Peyer's patch (tissue), 4 donors: ENCODE measurements around the gene NOL4L. TPM values are rescaled to one million over a fixed set of nuclear protein-coding genes. Genes with fewer than 3 reads are reported as not detected.

ENCODE experiments used
- DNase-seq, 3 donors: peaks; one replicate each; pipeline ENCODE4 v3.0.0-alpha.2; 2017 to 2019
- H3K27ac ChIP-seq, 4 donors: fragments of 200-600 bp; sonication (generic); one replicate each; pipeline ENCODE4 v1.5.1; 2016 to 2019
- H3K27me3 ChIP-seq, 2 donors: fragments of 200-600 bp; sonication (generic); one replicate each; pipeline ENCODE4 v1.5.1; 2019
- H3K36me3 ChIP-seq, 3 donors: fragments of 200-600 bp; sonication (generic); one replicate each; pipeline ENCODE4 v1.5.1; 2016 to 2019
- H3K4me1 ChIP-seq, 4 donors: fragments of 200-600 bp; sonication (generic); one replicate each; pipeline ENCODE4 v1.5.1; 2016 to 2019
- H3K4me3 ChIP-seq, 4 donors: fragments of 200-600 bp; sonication (generic); 1 replicate in 3 of 4; 2 replicates in 1 of 4; pipeline ENCODE4 v1.5.1; 2016 to 2019; ENCODE audit warnings: mild to moderate bottlenecking in 1 of 4
- H3K9me3 ChIP-seq, 4 donors: fragments of 200-600 bp; sonication (generic); one replicate each; pipeline ENCODE4 v1.5.1; 2016 to 2019; ENCODE audit warnings: mild to moderate bottlenecking in 1 of 4
- CTCF ChIP-seq, 6 experiments: fragments of 450-650 bp in 4 of 6; fragments of 200-600 bp in 2 of 6; sonication (generic) in 1 of 6; IDR thresholded peaks; one replicate each; pipeline ENCODE4 v1.5.1; 2017 to 2019; ENCODE audit warnings: antibody characterized with exemption in 6 of 6, mild to moderate bottlenecking in 3 of 6, moderate library complexity in 1 of 6
- POLR2A ChIP-seq, 2 donors: fragments of 450-650 bp; IDR thresholded peaks; one replicate each; pipeline ENCODE4 v1.5.1; 2017; ENCODE audit warnings: antibody characterized with exemption in 2 of 2, mild to moderate bottlenecking in 2 of 2, moderate library complexity in 2 of 2
- total RNA-seq, 4 donors: library from RNA; depleted of rRNA; stranded (reverse); fragments of >200 nt; gene quantifications; one replicate each; pipeline ENCODE4 v1.1.0, GENCODE V29; 2016

The NOL4L gene
- total RNA-seq, 4 donors from 2014 or later, result 44.6 to 134 (median 109) TPM

GRCh38 chr20:32429745-32430360 lies 155.3 kb downstream of the NOL4L start:
- no peak for TF ChIP-seq POLR2A (IDR thresholded peaks at IDR 0.05)
- TF ChIP-seq CTCF (IDR thresholded peaks at IDR 0.05), result no peak
- H3K36me3 ChIP-seq, result peaks cover 0 to 75% (median 4%) of the 10 kb centered on the region in 3 donors

DNA sequence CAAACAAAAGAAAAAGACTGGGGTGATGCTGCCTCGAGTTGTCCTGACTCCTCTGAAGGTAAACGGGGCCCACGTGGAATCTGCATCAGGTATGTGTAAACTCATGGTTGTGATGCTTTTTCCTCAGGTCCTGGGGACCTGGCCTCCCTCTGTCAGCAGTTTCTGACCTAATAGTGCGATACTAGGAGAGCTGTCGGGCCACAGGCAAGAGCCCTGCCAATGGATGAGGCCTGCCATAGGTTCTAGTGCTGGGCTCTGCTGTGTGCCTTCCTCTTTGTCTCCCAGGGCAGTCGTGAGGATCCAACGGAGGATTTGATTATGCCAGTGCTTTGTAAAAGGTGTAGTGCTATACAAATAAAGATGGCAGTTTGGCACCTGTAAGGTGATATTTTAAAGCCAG lies 155.8 kb downstream of the NOL4L start:
- TF ChIP-seq CTCF (IDR thresholded peaks at IDR 0.05), result no peak
- TF ChIP-seq POLR2A (IDR thresholded peaks at IDR 0.05), result no peak
- H3K36me3 ChIP-seq, result peaks cover 0 to 70% (median 4%) of the 10 kb centered on the region in 3 donors
- no peaks in the 10 kb centered on the region for H3K9me3 ChIP-seq

More at GRCh38 chr20:32429745-32430360, 155.3 kb downstream of the NOL4L start:
- H3K4me1 ChIP-seq, result no peaks in the 10 kb centered on the region
- no peaks in the 10 kb centered on the region for H3K27me3 ChIP-seq
- no peaks in the 10 kb centered on the region for H3K9me3 ChIP-seq
- H3K4me3 ChIP-seq, result no peak overlapping the region
- DNase-seq, result no peak
- H3K27ac ChIP-seq, result no peak overlapping the region

GRCh38 chr20:32427996-32428395 lies 157.1 kb downstream of the NOL4L start:
- Histone ChIP-seq H3K36me3 (peaks cover 0 to 56% (median 4%) of the 10 kb centered on the region in 3 donors), H3K4me1 (no peaks in the 10 kb centered on the region), H3K4me3 (no peak overlapping the region), H3K27ac (no peak overlapping the region), H3K9me3 (no peaks in the 10 kb centered on the region), H3K27me3 (no peaks in the 10 kb centered on the region)
- no peak for TF ChIP-seq POLR2A (IDR thresholded peaks at IDR 0.05)
- TF ChIP-seq CTCF (IDR thresholded peaks at IDR 0.05), result no peak
- no peak for DNase-seq

More for the DNA sequence above, 155.8 kb downstream of the NOL4L start:
- H3K27me3 ChIP-seq, result no peaks in the 10 kb centered on the region
- no peak overlapping the region for H3K27ac ChIP-seq
- H3K4me1 ChIP-seq, result no peaks in the 10 kb centered on the region
- no peak for DNase-seq
- no peak overlapping the region for H3K4me3 ChIP-seq

DNA sequence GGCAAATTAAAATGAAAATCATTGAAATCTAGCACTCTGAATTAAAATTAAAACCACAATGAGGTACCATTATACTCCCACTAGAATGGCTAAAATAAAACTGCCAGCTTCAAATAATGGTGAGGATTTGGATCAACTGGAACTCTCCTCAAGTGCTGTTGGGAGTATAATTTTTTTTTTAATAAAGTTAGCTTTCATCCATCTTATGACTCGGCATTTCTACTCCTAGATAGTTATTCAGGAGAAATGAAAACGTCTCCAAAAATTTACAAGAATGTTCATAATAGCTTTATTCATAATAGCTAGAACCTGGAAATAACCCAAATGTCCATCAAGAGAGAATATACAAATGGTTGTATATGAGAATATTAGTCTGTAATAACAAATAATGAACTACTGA lies 163.8 kb downstream of the NOL4L start:
- H3K36me3 ChIP-seq, result no peaks in the 10 kb centered on the region
- no peaks in the 10 kb centered on the region for H3K4me1 ChIP-seq
- H3K27me3 ChIP-seq, result no peaks in the 10 kb centered on the region
- TF ChIP-seq CTCF (IDR thresholded peaks at IDR 0.05) (no peak), POLR2A (IDR thresholded peaks at IDR 0.05) (no peak)
- no peak overlapping the region for H3K27ac ChIP-seq
- no peaks in the 10 kb centered on the region for H3K9me3 ChIP-seq
- DNase-seq, result no peak
- no peak overlapping the region for H3K4me3 ChIP-seq

GRCh38 chr20:32418376-32418775 lies 166.8 kb downstream of the NOL4L start:
- TF ChIP-seq POLR2A (IDR thresholded peaks at IDR 0.05), result no peak
- TF ChIP-seq CTCF (IDR thresholded peaks at IDR 0.05), result no peak
- H3K9me3 ChIP-seq, result no peaks in the 10 kb centered on the region
- DNase-seq, result no peak

More at GRCh38 chr20:32418376-32418775, 166.8 kb downstream of the NOL4L start:
- Histone ChIP-seq H3K27me3 (no peaks in the 10 kb centered on the region), H3K36me3 (no peaks in the 10 kb centered on the region), H3K4me3 (no peak overlapping the region), H3K4me1 (no peaks in the 10 kb centered on the region), H3K27ac (no peak overlapping the region)
